Lower leg skin (tissue), 4 donors: ENCODE data around the gene FZR1. TPM values are rescaled to one million over a fixed set of nuclear protein-coding genes. Genes with fewer than 3 reads are reported as not detected.

Experiments
- DNase-seq, 2 donors: peaks; one replicate each; pipeline ENCODE4 v3.0.0-alpha.2; 2019; ENCODE audit warnings: low spot score in 2 of 2
- H3K4me3 ChIP-seq: fragments of 200-600 bp; sonication (generic); 2 replicates; pipeline ENCODE4 v1.5.1; 2017; ENCODE audit warnings: mild to moderate bottlenecking, low read depth; ENCODE audit not compliant: poor library complexity, severe bottlenecking
- CTCF ChIP-seq, 3 donors: fragments of 450-650 bp; IDR thresholded peaks; one replicate each; pipeline ENCODE4 v1.5.1; 2016; ENCODE audit warnings: antibody characterized with exemption in 3 of 3, mild to moderate bottlenecking in 3 of 3, moderate library complexity in 2 of 3
- POLR2A ChIP-seq, 2 donors: fragments of 450-650 bp; IDR thresholded peaks; one replicate each; pipeline ENCODE4 v1.6.1; 2016 to 2017; ENCODE audit warnings: antibody characterized with exemption in 2 of 2, mild to moderate bottlenecking in 1 of 2, moderate library complexity in 1 of 2
- WGBS, 2 donors: methylation state at CpG; one replicate each; pipeline ENCODE4 v1.1.5; 2018; 5-methylcytosine and 5-hydroxymethylcytosine counted together
- intact Hi-C: fragments of 100-400 bp; cut with DNase I; formaldehyde crosslinking; loops from one replicate; pipeline ENCODE4 v1.15.0; 2023; ENCODE audit warnings: low total_unique reads
- total RNA-seq, 4 donors: library from RNA; depleted of rRNA; stranded (reverse); fragments of >200 nt; gene quantifications; one replicate each; pipeline ENCODE4 v1.1.0, GENCODE V29; 2016

FZR1 gene
- total RNA-seq, 4 donors from 2014 or later: 50.9 to 63.3 (median 57.2) TPM

- intact Hi-C loops: no loop called here
- DNase-seq: no peak
- WGBS, 2 donors: 94 to 95% methylated on average over 16 of the region's 16 CpGs
- TF ChIP-seq POLR2A (IDR thresholded peaks at IDR 0.05): no peak
- no peak for TF ChIP-seq CTCF (IDR thresholded peaks at IDR 0.05)
- no peak overlapping the region for H3K4me3 ChIP-seq
These were observed 13.2 kb upstream of the FZR1 start for GRCh38 chr19:3492919-3493318.

DNA sequence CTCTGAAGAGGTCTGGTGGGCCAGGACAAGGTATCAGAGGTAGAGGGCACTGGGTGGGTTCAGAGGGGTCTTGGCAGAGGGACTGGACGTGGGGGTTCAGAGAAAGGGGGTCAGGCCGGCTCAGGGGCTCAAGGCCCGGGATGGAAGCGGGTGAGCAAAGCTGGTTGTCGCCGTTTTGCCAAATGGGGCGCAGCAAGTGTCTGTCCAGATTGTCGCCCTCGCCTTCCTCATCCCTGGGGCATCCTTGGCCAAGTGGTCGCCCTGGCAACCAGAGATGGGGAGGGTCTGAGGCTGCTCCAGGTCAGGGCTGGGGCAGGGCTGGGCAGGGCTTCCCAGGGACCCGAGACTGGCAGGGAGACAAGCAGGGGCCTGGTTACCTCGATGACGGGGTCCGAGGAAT is 12.5 kb upstream of the FZR1 start:
- no peak for DNase-seq
- WGBS, 2 donors: 92 to 94% methylated on average over 14 of the region's 14 CpGs
- intact Hi-C loops: no loop called here

GRCh38 chr19:3494051-3494450 is 12.1 kb upstream of the FZR1 start:
- H3K4me3 ChIP-seq: no peak overlapping the region
- 81 to 82% methylated on average over 14 to 15 of the region's 15 CpGs for WGBS, 2 donors
- intact Hi-C loops: no loop called here
- peak in 1 of 2 donors; percentile 84 for DNase-seq
- TF ChIP-seq POLR2A (IDR thresholded peaks at IDR 0.05) (no peak), CTCF (IDR thresholded peaks at IDR 0.05) (no peak)

More for the DNA sequence above, 12.5 kb upstream of the FZR1 start:
- no peak for TF ChIP-seq POLR2A (IDR thresholded peaks at IDR 0.05)
- no peak for TF ChIP-seq CTCF (IDR thresholded peaks at IDR 0.05)
- no peak overlapping the region for H3K4me3 ChIP-seq

GRCh38 chr19:3494559-3494958 is 11.6 kb upstream of the FZR1 start:
- TF ChIP-seq CTCF (IDR thresholded peaks at IDR 0.05) (no peak), POLR2A (IDR thresholded peaks at IDR 0.05) (no peak)
- no peak overlapping the region for H3K4me3 ChIP-seq
- peak in 1 of 2 donors; percentile 82 for DNase-seq
- WGBS, 2 donors: 68 to 78% methylated on average over 18 of the region's 18 CpGs
- intact Hi-C loops: no loop called here

DNA sequence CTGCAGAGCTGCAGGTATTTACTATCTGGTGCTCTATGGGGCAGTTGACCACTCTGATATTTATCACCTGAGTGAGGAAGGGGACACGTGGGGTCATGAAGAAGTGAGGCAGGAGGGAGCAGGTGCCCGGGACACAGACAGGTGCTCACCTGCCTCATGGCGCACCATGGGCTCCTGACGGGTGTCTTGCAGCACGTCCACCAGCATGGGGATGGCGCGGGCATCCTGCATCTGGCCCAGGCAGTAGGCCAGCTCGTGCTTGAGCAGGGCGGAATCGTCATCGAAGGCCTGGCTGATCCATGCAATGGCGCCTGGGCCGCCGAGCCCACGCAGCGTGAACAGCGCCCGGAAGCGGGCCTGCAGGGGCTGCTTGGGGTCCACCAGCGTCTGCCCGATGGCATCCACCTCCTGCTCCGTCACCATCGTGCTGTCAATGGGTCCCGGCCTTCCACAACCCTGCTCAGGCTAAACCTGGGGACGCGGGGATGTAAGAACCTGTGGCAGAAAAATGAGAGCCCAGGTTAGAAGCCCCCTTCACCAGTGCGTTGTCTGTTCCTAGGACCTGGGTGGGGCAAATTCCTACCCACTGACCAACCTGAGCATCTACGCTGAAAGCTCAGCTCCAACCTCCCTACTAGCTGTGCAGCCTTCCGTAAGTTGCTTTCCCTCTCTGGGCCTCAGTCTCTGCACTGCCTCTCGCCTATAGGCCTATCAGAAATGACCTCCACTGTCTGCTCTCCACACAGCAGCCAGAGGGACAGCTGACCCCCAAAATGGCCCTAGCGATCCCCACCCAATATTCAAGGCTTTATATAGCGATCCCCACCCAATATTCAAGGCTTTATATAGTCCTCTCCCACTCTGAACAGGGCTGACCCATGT is 9.5 kb upstream of the FZR1 start:
- no peak overlapping the region for H3K4me3 ChIP-seq
- TF ChIP-seq POLR2A (IDR thresholded peaks at IDR 0.05): no peak
- TF ChIP-seq CTCF (IDR thresholded peaks at IDR 0.05): no peak
- no peak for DNase-seq
- 95% methylated on average over 28 to 32 of the region's 32 CpGs for WGBS, 2 donors
- intact Hi-C loops: no loop called here
